WTC11 (cell line): ENCODE data around the gene SKI. TPM values are rescaled to one million over a fixed set of nuclear protein-coding genes. Genes with fewer than 3 reads are reported as not detected.

ENCODE experiments used
- ATAC-seq: fragments of 200-7000 bp; cut with Tn5 transposase; 2 replicates; pipeline ENCODE4 v1.10.0; 2021; ENCODE audit warnings: mild to moderate bottlenecking, moderate library complexity
- CTCF ChIA-PET: fragments of 300-600 bp; sonication (Branson Sonifier 250); formaldehyde crosslinking; loops from one replicate; lab custom pipeline; 2021; ENCODE audit warnings: antibody characterized with exemption; lab: Charles Lee
- POLR2A ChIA-PET: fragments of 350-600 bp; sonication (Branson Sonifier 250); formaldehyde crosslinking; loops from one replicate; lab custom pipeline; 2021; ENCODE audit warnings: antibody characterized with exemption; lab: Charles Lee
- DNase-seq: peaks from one replicate; pipeline ENCODE4 v3.0.0; 2021; ENCODE audit warnings: low spot score
- H3K27ac Mint-ChIP-seq: 2 replicates; pipeline ENCODE4 v1.8.0; 2021; ENCODE audit warnings: mixed read lengths
- H3K27me3 Mint-ChIP-seq: 2 replicates; pipeline ENCODE4 v1.8.0; 2021; ENCODE audit warnings: low read depth, mild to moderate bottlenecking, moderate library complexity, mixed read lengths
- H3K36me3 Mint-ChIP-seq: 2 replicates; pipeline ENCODE4 v1.8.0; 2021; ENCODE audit warnings: mixed read lengths
- H3K4me1 Mint-ChIP-seq: 2 replicates; pipeline ENCODE4 v1.8.0; 2022; ENCODE audit warnings: mixed read lengths
- H3K4me3 Mint-ChIP-seq: 2 replicates; pipeline ENCODE4 v1.8.0; 2021; ENCODE audit warnings: mild to moderate bottlenecking, moderate library complexity, mixed read lengths
- H3K9me3 Mint-ChIP-seq: 2 replicates; pipeline ENCODE4 v1.8.0; 2021; ENCODE audit warnings: mixed read lengths
- ATF3 ChIP-seq: sonication (generic); formaldehyde crosslinking; conservative IDR thresholded peaks from 2 replicates; pipeline ENCODE4 v1.8.1; 2022; ENCODE audit warnings: mild to moderate bottlenecking, missing genetic modification reagents
- CREB1 ChIP-seq: sonication (generic); formaldehyde crosslinking; IDR thresholded peaks from 2 replicates; pipeline ENCODE4 v1.8.0; 2023; ENCODE audit warnings: mild to moderate bottlenecking, missing genetic modification reagents
- CREM ChIP-seq: sonication (generic); formaldehyde crosslinking; IDR thresholded peaks from 2 replicates; pipeline ENCODE4 v1.8.1; 2022; ENCODE audit warnings: mild to moderate bottlenecking, missing genetic modification reagents, moderate library complexity
- E2F5 ChIP-seq: sonication (generic); formaldehyde crosslinking; IDR thresholded peaks from 2 replicates; pipeline ENCODE4 v1.8.1; 2022; ENCODE audit warnings: mild to moderate bottlenecking, moderate library complexity, missing genetic modification reagents
- ELF4 ChIP-seq: sonication (generic); formaldehyde crosslinking; IDR thresholded peaks from 2 replicates; pipeline ENCODE4 v1.8.1; 2022; ENCODE audit warnings: low read depth, mild to moderate bottlenecking, moderate library complexity, missing genetic modification reagents
- GRHL2 ChIP-seq: fragments of 250-450 bp; sonication (Bioruptor Pico); IDR thresholded peaks from 2 replicates; pipeline ENCODE4 v1.8.0; 2022; ENCODE audit warnings: mild to moderate bottlenecking, moderate library complexity; ENCODE audit not compliant: insufficient replicate concordance, severe bottlenecking
- GTF2I ChIP-seq: fragments of 250-450 bp; sonication (Bioruptor Pico); conservative IDR thresholded peaks from 2 replicates; pipeline ENCODE4 v1.4.0; 2021; ENCODE audit warnings: mild to moderate bottlenecking
- HMGA2 ChIP-seq: fragments of 250-450 bp; sonication (Bioruptor Pico); IDR thresholded peaks from 2 replicates; pipeline ENCODE4 v1.4.0; 2021; ENCODE audit warnings: mild to moderate bottlenecking, moderate library complexity
- KAT7 ChIP-seq: sonication (generic); formaldehyde crosslinking; IDR thresholded peaks from 2 replicates; pipeline ENCODE4 v1.8.1; 2023; ENCODE audit warnings: missing genetic modification reagents, mild to moderate bottlenecking, borderline replicate concordance
- MLX ChIP-seq: sonication (generic); formaldehyde crosslinking; IDR thresholded peaks from 2 replicates; pipeline ENCODE4 v1.8.1; 2023; ENCODE audit warnings: mild to moderate bottlenecking, missing genetic modification reagents, moderate library complexity
- NFATC4 ChIP-seq: fragments of 250-450 bp; sonication (Bioruptor Pico); IDR thresholded peaks from 2 replicates; pipeline ENCODE4 v1.9.0; 2021; ENCODE audit warnings: mild to moderate bottlenecking
- NFE2L1 ChIP-seq: sonication (generic); formaldehyde crosslinking; IDR thresholded peaks from 2 replicates; pipeline ENCODE4 v1.8.1; 2023; ENCODE audit warnings: missing genetic modification reagents
- TEAD1 ChIP-seq: sonication (generic); formaldehyde crosslinking; IDR thresholded peaks from 2 replicates; pipeline ENCODE4 v1.8.0; 2022; ENCODE audit warnings: mild to moderate bottlenecking, missing genetic modification reagents
- USF2 ChIP-seq: sonication (generic); formaldehyde crosslinking; IDR thresholded peaks from 2 replicates; pipeline ENCODE4 v1.8.1; 2023; ENCODE audit warnings: mild to moderate bottlenecking, missing genetic modification reagents, moderate library complexity
- ZNF396 ChIP-seq: fragments of 250-450 bp; sonication (Bioruptor Pico); IDR thresholded peaks from 2 replicates; pipeline ENCODE4 v1.8.0; 2021; ENCODE audit warnings: mild to moderate bottlenecking, moderate library complexity, borderline replicate concordance
- ZNF425 ChIP-seq: fragments of 250-450 bp; sonication (Bioruptor Pico); conservative IDR thresholded peaks from 2 replicates; pipeline ENCODE4 v1.9.0; 2021; ENCODE audit warnings: mild to moderate bottlenecking
- ZNF532 ChIP-seq: fragments of 250-450 bp; sonication (Bioruptor Pico); IDR thresholded peaks from 2 replicates; pipeline ENCODE4 v1.9.0; 2021; ENCODE audit warnings: mild to moderate bottlenecking, borderline replicate concordance
- total RNA-seq: library from RNA; stranded (reverse); gene quantifications from 3 replicates; pipeline ENCODE4 v1.2.3, GENCODE V29; 2021

The SKI gene
- total RNA-seq, 1 experiment from 2014 or later, result 88.6 TPM

- no peak for DNase-seq
- POLR2A ChIA-PET, result no interaction called here
- H3K27ac Mint-ChIP-seq, result peak overlapping the region; percentile 91
These were observed 75.1 kb downstream of the SKI start for GRCh38 chr1:2303016-2303775.

More at GRCh38 chr1:2303016-2303775, 75.1 kb downstream of the SKI start:
- Mint-ChIP-seq H3K4me1 (peaks cover 5% of the 10 kb centered on the region; the same call in 1 of the 2 replicates), H3K4me3 (no peak overlapping the region), H3K36me3 (peaks cover 18% of the 10 kb centered on the region), H3K27me3 (no peaks in the 10 kb centered on the region), H3K9me3 (no peaks in the 10 kb centered on the region)
- ATAC-seq, result no peak
- CTCF ChIA-PET, result interaction anchor here (0.6 to 3.0 kb wide), 3 partner anchors 12 to 108 kb away, joined by 3 to 13 read pairs (median 3); partner anchors contain the start of gene FAAP20
- TF ChIP-seq ZNF532 (CRISPR knock-in tag) (no peak), ELF4 (no peak), TEAD1 (no peak), MLX (no peak), GRHL2 (CRISPR knock-in tag) (no peak), ZNF396 (CRISPR knock-in tag) (no peak), NFATC4 (no peak), KAT7 (CRISPR knock-in tag) (no peak), ATF3 (CRISPR knock-in tag) (no peak), CREM (CRISPR knock-in tag) (no peak), USF2 (CRISPR knock-in tag) (no peak), E2F5 (no peak), CREB1 (no peak), ZNF425 (no peak), GTF2I (CRISPR knock-in tag) (no peak), HMGA2 (no peak), NFE2L1 (CRISPR knock-in tag) (no peak)
- TF ChIP-seq, all 79 proteins: peak for 0
